Posterior cingulate gyrus (tissue), 11 donors: ENCODE measurements around the gene MAB21L3.

Source experiments
- DNase-seq, 10 donors: peaks; one replicate each; pipeline versions ENCODE4 v3.0.0 to v3.0.0-alpha.2; 2020 to 2021; ENCODE audit warnings: mixed read lengths in 3 of 10
- intact Hi-C: fragments of 100-400 bp; cut with DNase I; formaldehyde crosslinking; loops from one replicate; pipeline ENCODE4 v1.15.1; 2023

MAB21L3 gene

DNA sequence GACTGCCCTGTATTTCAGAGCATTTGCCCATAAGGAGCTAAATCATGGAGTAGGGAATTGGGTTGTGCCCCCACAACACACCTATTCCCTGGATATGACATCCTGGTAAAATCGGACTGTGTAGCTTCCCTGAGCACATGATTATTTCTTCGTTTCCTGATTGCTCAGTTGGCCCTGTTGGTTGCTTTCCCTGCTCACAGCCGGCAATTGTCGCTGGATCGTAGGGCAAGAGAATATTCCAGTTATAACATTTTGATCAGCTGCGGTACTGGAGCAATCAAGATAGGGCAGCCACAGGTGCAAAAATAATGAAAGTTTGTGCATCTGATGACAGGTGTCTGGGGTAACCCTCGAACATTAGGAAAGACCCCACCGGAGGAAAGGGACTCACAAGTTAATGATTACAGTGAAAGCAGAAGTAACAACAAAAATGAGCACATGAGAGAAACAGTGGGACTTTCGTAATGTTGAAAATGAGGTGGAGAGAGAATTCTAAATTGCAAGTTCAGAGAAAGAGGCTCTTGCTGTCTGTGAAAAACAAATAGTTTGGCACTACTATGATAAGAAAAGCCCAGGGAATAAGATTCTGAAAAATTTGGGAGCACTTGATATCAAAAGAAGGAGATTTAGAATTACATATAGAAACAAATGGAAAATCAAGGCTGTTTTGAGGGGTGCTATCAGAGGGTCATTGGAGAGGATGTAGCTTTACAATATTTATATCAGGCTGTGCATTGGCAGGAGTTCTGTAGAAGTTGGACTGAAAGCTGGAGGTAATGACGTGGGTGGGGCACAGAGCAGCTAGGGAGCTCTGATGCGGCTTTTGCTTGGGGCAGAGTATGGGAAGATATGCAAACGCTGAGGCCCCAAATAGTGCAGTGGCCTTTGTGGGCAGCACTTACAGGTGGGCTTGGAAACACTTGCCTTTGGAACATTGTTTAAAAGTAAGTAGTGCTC, at the start of gene MAB21L3:
TSS of gene MAB21L3 (plus strand) at position 833 of the 957 bp plus-strand sequence. CDS start 1,217 bp downstream, outside the sequence.
- intact Hi-C loops, result no loop called here
- no peak for DNase-seq

DNA sequence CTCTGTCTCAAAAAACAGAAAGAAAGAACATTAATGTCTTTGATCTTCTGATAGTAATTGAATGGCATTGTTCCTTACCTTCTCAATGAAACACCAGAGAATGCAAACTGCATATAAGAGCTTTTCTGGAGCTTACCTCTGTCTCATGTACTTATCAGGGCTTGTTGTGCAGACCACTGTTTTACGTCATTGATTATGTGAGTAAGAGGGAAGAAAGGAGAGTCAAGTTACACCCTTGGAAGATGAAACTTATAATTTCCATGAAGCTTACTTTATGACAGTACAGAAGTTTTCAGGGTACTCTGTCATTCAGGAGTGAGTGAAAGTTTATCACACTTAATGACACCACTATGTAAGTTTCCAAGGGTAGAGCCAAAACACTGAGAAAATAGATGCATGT, 49.0 kb upstream of the MAB21L3 start:
- DNase-seq, result no peak
- intact Hi-C loops, result no loop called here

DNA sequence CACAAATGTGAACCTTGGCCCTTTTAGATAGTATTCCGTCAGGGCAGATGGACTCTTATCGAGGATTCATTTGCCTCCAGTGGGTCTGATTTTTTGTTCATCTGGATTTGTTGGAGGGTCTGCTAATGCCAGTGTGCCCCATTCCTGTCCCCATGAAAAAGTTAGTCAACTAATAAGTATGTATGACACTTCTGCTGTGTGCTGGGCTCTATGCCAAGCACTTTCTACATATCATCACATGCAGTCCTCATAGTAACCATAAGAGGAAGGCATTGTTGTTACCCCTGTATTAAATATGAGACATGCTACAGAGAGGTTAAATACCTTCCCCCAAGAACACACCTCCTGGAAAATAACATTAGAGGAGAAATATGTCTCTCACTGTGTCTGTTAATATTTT, 46.6 kb upstream of the MAB21L3 start:
- intact Hi-C loops, result no loop called here
- DNase-seq, result no peak

DNA sequence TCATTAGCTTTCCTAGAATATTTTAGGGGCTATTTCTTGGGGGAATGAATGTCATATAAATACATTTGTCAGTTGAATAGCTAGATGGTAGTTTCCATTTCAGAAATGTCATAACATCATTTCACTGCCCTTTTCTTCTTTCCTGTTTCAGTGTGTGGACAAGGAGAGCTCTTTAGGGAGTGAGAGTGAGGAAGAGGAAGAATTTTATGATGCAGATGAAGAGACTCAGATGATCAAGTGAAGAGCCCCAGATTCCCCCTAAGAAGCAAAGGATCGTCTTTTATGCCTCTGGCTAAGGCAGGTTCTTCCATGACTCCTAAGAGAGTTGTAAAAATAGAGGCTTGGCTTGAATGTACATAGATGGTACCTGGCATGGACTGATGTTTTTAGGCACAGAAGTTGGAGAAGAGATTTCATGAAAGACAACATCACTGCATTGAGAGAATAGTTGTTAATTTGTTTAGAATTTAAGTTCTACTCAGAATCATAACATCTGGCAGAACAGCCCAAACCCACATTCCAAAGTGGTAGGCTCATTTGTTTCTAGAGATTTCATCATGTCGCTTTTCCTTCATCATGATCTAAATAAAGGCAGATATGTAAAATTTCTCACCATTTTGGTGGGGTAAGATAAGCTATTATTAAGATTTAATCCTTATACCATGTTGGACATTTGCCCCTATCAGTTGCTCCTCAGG, 44.2 kb upstream of the MAB21L3 start:
- intact Hi-C loops, result no loop called here
- no peak for DNase-seq

DNA sequence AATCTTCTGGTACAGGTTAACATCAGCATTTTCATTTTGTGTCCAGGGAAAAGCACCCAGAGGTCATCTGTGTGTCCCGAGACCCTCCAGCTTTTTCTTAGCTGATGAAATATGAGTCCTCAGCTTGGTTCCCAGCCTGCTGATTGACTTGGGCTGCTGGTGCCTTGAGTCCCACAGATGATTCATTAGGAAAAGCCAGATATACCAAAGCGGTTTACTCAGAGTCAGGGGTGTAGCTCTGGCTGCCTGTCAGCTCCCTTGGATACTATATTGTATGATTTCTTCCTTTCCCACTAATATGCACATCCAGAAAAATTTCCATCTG, 43.7 kb upstream of the MAB21L3 start:
- intact Hi-C loops, result no loop called here
- DNase-seq, result no peak

DNA sequence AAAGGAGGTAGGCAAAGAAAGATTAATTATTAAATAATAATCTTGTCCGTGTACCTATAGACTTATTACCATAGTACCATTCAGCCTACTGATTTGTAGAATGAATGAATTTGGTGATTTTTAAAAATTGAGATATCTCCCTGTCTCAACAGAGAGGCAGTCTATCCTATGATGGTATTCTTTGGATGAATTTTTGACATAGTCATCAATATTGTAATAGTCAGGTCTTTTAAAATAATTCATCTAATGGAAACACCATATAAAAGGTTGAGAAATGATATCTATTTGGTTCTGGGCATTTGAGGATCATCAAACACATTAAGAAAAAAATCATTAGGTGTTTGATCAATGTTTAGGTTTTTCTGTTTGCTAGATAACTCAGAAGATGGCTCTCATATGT, 35.6 kb upstream of the MAB21L3 start:
- intact Hi-C loops, result no loop called here

DNA sequence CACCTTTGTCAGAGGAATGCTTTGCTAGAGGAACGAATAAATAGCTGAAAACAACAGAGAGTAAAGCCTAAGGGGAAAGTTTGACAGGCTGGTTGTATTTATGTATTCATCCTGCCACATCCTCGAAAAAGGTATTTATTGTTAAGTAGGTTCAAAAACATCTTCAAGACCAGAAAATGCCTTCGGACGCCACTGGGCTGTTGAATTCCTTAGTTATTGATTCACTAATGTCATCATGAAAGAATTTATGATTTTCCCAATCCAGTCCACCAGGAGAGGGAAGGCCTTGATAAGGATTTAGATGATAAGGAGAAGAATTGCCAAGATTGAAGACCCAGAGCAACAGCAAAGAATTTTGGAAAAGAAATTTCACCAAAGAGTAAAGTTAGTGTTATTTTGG, 35.2 kb upstream of the MAB21L3 start:
- no peak for DNase-seq
- intact Hi-C loops, result no loop called here

More for the DNA sequence above, 35.6 kb upstream of the MAB21L3 start:
- DNase-seq, result no peak

DNA sequence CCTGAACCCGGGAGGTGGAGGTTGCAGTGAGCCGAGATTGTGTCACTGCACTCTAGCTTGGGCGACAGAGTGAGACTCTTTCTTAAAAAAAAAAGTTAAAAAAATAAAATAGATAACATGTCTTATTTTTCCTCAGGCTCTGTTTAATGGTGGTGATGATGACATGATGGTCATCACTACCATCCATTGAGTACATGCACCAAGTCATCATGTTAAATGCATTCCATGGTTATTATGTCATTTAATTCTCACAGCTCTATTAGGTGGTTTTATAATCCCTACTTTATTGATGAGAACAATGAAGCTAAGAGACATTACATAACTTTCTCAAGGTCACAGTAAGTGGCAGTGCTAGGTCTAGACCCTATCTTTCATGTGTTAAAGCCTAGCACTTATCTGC, 34.4 kb upstream of the MAB21L3 start:
- DNase-seq, result no peak
- intact Hi-C loops, result no loop called here

DNA sequence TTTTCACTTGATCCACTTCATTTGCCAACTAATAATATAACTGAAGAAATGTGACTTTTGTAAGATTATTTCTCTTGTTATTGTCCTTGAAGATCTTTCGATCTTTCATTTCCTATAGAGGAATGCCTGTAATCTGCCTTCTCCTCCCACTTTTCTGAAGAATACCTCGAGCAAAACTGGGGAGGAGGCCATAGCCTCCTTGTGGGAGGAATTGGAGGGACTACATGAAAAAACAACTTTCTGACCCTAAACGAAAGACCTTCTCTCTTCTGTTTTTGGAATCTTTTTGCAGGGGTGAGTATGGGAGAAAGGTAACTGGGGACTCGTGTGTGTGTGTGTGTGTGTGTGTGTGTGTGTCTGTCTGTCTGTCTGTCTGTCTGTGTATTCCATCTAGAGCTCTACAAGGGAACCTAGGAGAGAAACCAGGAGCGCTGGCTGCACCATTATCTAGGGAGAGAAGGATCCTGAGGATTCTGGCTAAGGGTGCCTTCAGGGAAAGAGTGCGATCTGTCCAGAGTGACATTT, 32.4 kb upstream of the MAB21L3 start:
- intact Hi-C loops, result no loop called here

DNA sequence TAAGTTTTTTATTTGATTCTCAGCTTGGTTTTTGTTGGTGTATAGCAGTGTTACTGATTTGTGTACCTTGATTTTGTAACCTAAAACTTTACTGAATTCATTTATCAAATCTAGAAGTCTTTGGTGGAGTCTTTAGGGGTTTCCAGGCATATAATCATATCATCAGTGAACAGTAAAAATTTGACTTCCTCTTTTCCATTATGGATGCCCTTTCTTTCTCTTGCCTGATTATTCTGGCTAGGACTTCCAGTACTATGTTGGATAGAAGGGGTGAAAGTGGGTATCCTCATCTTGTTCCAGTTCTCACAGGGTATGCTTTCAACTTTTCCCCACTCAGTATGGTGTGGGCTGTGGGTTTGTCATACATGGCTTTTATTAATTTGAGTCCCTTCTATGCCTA, 23.6 kb upstream of the MAB21L3 start:
- DNase-seq, result no peak
- intact Hi-C loops, result no loop called here

More for the DNA sequence above, 32.4 kb upstream of the MAB21L3 start:
- no peak for DNase-seq

DNA sequence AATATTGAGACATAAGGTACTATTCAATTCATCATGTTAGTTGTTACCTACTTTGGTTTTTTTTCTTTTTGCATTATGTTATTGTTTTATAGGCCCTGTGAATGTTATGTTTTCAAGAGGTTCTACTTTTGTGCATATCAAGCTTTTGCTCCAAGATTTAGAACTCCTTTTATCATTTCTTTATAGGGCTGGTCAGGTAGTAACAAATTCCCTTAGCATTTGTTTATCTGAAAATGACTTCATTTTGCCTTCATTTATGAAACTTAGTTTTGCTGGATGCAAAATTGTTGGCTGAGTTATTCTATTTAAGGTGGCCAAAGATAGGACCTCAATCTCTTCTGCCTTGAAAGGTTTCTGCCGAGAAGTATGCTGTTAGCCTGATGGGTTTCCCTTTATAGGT, 21.3 kb upstream of the MAB21L3 start:
- intact Hi-C loops, result no loop called here
- DNase-seq, result no peak

DNA sequence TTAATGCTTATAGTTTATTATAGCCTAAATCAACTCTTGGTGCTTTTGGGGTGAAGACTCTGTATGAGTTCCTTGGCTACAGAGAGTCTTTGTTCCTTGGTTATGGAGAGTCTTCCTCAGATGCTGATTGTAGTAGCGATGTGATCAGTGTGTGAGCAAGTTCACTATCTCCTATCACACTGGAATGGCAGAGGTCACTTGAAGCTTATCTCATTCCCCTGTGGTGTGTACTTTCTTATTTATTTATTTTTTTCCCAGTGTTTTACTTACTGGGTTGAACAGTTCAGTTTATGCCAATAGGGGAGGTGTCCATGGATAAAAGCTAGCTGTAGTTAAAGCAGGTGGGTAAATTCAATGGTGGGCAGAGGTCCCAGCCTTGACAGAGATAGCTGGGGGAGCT, 20.1 kb upstream of the MAB21L3 start:
- no peak for DNase-seq
- intact Hi-C loops, result no loop called here

DNA sequence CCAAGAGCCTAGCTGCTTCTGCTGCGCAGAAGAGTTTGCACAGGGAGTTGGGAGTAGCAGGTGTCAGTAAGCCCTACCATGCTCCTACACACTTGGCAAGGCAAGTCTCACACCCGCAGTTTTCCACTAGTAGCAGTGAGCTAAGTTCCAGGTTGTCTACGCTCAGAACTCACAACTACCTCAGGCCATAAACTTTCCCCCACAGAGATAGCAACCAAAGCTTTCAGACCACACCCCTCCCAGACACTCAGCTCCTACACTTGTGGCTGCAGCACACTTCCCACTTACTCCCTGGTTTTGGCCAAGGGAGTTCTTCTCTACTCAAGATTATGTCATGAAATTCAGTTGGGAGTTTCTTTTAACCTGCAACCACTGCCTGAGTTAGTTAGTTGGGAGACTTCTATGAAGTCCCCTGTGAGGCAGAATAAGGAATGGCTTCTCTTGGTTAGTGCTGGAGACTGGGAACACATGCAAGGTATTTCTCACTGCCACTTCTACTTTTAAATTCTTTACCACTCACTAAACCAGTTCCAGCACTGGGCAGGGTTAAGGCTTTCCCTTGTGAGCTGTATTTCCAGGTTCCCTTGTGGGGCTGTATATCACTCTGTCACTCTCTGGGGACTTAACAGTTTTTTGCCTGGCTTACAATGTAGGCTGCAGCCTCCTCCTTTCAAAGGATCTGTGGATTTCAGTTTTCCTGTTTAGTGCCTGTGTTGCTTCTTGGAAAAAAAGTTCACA, 18.3 kb upstream of the MAB21L3 start:
- intact Hi-C loops, result no loop called here
- no peak for DNase-seq

DNA sequence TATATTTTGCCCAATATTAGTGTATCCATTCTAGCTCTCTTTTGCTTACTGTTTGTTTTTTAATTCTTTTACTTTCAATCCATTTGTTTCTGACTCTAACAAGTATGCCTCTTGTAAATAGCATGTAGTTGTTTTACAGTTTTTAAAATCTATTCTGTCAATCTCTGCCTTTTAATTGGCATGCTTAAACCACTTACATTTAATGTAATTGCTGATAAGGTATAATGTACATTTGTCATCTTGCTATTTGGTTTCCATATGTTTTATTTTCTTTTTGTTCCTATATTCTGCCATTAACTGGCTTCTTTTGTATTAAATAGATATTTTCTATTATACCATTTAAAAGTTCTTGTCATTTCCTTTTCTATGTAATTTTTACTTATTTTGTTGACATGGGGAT, 16.2 kb upstream of the MAB21L3 start:
- no peak for DNase-seq
- intact Hi-C loops, result no loop called here

DNA sequence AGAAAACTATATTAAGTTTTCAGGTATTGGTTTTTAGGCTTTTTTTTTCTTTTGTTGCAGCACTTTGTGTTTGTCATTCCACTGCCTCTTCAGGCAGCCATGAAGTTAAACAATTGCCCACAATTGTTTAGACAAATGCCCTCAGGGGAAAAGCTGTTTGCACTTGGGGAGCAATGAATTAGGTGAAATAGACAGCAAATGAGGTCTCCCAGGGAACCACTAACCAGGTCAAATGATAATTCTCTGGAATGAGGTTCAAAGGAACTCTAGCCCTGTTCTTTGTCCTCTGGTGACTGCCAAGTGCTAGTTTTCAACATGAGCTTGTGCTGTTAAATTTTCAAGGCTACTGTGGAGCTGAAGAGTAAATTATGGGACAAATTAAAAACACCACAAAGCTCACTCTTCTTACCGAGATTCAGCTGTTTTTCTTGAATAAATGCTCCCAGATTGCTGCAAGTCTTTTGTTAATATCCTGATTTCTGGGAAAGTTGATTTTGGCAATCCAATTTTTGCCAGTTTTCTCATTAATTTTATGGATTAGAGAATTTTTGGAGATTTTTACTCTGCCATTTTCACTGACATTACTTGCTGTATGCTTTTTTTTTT, 15.1 kb upstream of the MAB21L3 start:
- intact Hi-C loops, result no loop called here

DNA sequence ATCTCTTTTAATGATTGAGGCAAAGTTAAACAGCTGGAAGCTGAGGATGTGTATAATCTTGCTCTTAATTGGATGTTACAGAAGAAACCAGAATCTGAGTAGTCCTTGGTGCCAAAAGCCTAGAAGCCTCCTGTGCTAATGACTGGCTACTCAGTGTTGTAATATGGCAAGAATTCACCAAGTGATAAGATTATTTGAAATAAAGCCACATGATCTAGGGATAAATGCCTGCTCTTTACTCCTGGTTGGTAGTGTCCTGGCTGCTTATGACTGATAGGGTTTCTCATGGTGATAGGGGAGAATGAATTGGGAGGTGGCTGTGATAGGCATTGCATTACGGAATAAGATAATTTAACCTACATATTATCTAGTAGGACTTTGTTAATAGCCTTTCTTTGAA, 13.6 kb upstream of the MAB21L3 start:
- no peak for DNase-seq

More for the DNA sequence above, 15.1 kb upstream of the MAB21L3 start:
- DNase-seq, result no peak

DNA sequence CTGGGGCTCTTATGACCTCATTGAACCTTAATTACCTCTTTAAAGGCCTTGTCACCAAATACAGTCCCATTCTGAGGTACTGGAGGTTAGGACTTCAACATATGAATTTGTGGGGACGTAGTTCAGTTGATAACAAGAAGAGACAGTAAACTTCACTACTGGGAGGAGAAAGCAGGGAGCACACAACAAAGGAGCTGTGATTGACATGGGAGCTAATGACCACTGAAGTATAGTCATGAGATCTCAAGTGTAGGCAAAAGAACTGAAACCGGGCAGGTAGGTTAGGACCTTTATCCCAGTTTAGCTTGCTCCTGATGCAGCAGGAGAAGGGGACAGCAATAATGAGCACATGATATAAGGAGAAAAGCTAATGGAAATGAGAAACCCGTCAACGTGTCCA, 11.8 kb upstream of the MAB21L3 start:
- intact Hi-C loops, result no loop called here
- DNase-seq, result no peak

More for the DNA sequence above, 13.6 kb upstream of the MAB21L3 start:
- intact Hi-C loops, result no loop called here

DNA sequence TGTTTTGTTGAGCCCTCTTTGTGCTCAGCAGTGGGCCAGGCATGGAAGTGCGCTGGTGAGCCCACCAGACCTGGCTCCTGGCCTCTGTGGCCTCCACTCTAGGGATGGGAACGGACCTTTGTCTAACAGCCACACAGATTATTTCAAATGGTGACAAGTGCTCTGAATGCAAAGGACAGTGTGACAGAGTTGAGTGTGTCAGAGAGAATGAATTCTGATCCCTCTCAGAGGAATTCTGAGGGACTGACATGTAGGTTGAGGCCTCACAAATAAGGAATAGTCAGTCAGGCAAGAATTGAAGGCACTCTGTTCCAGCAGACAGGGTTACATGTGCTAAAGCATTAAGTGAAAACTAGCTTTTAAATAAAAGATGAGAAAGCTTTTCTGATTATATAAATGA, 11.3 kb upstream of the MAB21L3 start:
- no peak for DNase-seq
- intact Hi-C loops, result no loop called here

DNA sequence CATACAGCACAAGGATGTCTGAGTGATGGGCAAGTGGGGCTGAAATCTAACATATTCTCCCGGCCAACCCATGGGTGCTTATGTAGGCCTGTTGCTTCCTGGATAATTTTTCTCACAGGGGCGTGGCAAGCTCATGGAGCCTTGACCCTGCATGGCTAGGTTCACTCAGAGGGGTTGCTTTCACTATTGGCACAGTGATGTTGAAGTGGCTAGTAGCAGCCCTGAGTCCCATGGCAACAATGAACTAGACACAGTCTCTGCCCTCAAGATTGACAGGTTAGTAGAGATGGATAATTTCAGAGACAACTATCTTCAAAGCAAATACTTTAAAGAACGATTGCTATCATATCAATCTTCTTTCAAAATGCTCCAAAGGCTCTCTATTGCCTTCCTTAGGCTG, 6.5 kb upstream of the MAB21L3 start:
- intact Hi-C loops, result no loop called here
- DNase-seq, result no peak

DNA sequence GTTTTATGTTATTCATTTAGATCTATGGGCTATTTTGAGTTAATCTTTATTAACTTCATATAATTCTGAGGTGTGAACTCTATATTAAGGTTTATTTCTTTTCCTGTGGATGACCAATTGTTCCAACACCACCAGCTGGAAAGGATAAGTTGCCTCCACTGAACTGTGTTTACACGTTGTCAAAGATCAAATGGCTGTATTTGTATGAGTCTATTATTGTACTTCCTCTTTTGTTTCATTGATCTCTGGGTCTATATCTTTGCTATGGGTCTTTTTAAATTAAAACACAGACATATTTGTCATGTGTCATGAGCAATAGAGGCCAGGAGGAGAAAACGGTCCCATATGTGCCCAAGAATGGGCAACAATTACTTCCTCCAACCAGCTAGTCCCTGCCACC, 5.2 kb upstream of the MAB21L3 start:
- DNase-seq, result no peak
- intact Hi-C loops, result no loop called here

DNA sequence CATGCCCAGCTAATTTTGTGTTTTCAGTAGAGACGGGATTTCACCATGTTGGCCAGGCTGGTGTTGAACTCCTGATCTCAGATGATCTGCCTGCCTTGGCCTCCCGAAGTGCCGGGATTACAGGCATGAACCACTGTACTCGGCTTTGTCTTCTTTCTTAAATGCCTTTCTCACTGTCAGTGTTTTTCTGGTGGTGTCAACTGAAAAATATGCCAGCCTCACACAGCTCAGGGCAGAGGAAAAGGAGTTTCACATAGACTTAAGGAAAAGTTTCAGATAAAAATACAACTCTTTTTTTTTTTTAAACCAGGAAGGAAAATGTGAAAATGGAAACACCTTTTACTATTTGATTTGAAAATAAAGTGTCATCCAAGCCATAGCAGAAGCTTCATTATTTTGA, 4.6 kb upstream of the MAB21L3 start:
- intact Hi-C loops, result no loop called here
- DNase-seq, result no peak
